NCI-H1105 (cell line): ENCODE data around the gene KRT34.
"Not testable (repeated sequence)": the region's sequence is repeated elsewhere in the genome, so short reads cannot be mapped to it uniquely, and the experiment has no call there.

Experiments used
- DNase-seq: peaks from one replicate; lab custom pipeline; 2025; lab: John Stamatoyannopoulos, UW

The KRT34 gene

DNA sequence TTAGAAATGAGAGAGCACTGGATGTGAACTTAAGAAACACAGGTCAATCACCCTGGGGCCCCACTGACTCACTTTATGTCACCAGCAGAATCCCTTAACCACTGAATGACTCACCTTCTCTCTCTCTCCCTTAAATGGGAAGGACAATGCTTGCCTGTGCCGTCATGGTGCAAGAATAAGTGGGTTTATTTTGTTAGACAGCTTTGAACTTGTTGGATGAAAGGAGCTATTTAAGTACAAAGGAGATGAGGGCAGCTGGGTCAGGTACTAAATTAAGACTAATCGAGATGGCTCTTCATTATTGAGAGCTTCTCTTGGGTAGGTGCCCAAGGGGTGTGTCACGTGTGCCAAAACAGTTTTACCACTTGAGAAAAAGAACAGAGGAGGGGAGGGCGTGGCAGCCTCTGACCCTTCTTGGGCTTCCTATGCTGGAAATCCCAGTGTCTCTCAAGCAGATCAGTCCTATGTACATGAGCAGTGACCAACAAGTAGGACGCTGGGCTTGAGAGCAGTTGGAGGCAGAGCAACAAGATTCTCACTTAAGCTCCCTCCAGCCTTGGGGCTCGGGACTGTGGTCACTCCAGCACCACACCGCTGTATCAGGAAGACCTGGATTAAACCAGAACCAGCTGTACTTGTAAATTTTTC is 22.0 kb upstream of the KRT34 start:
- peak; percentile 65 for DNase-seq

DNA sequence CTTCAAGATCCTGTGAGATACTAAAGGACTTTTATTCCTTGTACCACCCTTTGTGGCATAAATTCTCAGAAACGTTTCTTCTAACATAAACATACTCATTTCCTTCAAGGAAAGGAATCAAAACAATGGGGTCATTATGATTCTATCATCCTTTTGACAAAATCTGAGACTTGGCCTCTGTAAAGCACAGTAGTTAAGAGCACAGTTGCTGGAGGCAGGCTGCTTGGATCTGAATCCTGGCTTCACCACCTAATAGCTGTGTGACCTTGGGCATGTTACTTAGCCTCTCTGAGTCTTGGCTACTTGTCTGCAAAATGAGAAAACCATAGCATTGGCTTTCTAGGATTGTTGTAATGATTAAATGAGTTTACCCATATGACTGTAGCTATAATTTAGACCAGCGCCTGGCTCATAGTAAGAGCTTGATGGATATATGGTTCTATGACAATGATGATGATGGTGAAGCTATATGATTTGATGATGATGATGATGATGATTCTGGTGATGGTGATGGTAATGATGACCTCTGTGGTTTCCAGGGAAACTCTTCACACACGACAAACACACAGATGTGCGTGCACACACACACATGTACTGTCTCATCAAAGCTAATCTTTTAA is 21.4 kb upstream of the KRT34 start:
- no peak for DNase-seq

DNA sequence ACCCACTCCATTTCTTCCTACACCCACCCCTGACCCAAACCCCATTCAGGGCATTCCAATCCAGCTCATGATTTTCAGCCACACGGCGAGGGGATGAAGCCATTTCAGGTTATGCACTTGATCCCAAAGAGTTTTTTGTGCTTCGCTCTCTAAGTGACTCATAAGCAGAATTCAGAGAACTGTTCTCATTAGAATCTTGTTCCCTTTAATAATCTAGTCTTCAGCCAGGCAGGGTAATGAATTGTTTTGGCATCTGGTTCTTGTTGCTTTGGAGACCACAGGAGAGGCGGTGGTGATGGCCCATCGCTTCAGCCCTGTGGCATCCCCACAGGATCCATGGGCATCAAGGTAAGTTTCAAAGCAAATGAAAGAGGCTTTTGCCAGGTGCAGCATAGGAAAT is 20.1 kb upstream of the KRT34 start:
- no peak for DNase-seq

DNA sequence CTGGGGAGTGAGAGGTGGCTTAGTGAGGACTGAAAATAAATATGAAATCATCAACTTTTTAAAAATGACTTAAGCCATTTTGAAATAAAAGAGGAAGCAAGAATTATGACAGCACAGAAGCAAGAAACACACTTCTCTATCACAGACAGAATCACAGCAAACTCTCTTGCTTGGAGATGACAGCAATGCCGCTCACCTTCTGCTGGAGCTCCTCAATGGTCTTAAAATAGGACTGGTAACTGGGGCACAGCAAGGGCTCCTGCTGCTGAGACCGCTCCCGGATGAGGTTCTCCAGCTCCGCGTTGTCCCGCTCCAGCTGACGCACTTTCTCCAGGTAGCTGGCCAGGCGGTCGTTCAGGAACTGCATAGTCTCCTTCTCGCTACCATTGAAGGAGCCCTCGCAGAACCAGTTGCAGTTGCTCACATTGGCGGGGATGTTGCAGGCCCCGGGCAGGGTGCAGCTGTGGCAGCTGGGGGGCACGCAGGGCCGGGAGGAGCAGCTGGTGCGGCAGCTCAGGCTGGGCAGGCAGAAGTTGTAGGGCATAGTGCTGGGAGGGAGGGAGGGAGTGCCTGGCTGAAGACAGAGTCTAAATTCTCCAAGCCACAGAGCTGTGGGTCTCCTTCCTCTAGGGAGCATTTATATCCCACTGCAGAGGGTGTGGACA is 15.0 kb upstream of the KRT34 start, which contains the start of gene KRT31:
Gene KRT31, minus strand, starts transcription at position 613 of the 665 bp plus-strand sequence. Its CDS starts 69 bp downstream, at position 544.
- DNase-seq, result no peak

- no peak for DNase-seq
Observed at GRCh38 chr17:41396340-41396739, 14.2 kb upstream of the KRT34 start.

- no peak for DNase-seq
Observed at GRCh38 chr17:41395611-41396010, 13.5 kb upstream of the KRT34 start.

DNA sequence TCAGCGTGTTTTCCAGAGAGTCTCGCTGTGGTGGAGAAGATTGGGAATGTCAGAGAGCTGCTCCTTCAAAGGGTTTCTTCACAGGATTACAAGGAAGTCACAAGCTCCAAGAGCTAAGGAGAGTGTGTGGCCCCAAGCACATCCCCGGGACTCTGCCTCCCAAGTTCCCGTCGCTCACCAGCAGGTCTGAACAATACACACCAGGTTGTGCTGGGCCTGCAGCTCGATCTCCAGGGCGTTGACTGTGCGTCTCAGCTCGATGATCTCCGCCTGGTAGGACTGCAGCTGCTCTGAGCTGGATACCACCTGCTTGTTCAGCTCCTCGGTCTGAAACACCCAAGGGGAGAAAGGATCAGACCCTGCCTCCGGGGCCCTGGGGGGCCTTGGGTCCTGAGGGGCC is 12.9 kb upstream of the KRT34 start:
- DNase-seq, result not testable (repeated sequence)

DNA sequence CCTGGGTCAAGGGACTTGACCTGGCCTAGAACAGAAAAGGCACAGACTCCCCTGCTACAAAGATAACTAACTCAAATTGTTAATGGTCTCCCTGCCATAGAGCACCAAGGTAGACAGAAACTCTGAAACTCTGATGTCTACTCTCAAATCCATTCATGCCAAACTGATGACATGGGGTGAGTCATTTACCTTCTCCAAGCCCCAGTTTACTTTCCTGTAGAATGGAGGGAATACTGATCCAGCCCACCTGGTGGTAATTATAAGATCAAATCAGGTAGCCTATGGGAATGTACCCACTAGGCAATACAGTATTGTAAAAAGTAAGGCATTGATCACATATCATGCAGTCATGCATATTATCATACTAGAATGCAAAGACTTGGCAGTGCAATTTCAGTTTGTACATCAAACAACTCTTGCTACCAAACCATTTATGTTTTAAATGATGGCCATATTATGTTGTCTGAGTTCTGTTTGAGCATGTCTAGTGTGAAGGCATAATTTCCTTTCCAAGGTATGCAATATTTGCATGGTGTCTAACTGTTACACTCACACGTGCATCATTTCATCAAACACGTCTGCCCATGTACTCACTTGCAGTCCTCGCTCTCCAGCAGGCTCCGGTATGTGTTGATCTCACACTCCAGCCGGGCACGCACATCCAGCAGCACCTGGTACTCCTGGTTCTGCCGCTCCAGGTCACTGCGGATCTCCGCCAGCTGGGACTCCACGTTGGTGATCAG is 12.3 kb upstream of the KRT34 start:
- DNase-seq, result no peak

GRCh38 chr17:41393826-41394225 is 11.7 kb upstream of the KRT34 start:
- DNase-seq, result no peak

- no peak for DNase-seq
Observed at GRCh38 chr17:41393294-41393693, 11.2 kb upstream of the KRT34 start.

- no peak for DNase-seq
Observed at GRCh38 chr17:41392278-41392677, 10.2 kb upstream of the KRT34 start.

DNA sequence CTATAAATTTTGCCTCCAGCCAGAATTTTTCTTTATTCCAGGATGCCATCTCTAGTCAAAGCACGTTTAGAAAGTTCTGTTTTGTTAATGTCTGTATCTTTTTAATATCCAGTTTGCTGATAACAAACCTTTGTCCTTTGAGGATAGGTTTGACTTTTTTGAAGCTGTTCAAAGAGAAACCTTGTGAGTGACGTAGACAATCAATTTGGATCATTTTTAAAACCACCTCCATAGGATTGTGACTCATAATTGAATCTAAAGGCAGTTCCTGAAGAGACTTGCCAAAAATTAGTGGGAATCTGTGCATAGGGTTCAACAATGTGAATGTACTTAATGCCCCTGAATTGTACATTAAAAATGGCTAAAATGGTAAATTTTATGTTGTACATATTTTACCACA is 9.4 kb upstream of the KRT34 start:
- DNase-seq, result no peak

DNA sequence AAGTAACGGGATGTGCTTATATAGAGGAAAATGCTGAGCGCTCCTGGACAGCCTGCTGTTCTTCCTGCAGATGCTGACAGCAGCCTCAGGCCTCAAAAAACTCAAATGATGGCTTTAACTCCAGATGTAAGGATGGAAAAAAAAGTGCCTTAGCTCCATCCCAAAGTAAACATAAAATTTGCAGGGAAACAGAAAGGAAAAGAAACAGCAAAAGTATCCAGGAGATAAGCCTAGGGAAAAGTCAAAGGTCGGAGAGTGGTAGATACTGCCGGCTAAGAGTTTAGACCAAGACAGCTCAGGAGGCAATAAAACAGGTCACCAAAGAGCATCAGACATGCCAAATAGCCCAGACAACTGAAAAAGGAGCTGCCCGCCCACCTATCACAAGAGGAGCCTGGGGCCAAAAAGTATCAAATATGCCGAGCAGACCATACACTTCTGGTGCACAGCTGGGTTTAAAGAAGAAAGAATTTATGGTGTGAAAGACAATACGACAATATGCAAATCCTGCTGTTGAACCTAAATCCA is 8.4 kb upstream of the KRT34 start:
- no peak for DNase-seq

GRCh38 chr17:41387670-41388069 is 5.6 kb upstream of the KRT34 start:
- DNase-seq, result no peak

DNA sequence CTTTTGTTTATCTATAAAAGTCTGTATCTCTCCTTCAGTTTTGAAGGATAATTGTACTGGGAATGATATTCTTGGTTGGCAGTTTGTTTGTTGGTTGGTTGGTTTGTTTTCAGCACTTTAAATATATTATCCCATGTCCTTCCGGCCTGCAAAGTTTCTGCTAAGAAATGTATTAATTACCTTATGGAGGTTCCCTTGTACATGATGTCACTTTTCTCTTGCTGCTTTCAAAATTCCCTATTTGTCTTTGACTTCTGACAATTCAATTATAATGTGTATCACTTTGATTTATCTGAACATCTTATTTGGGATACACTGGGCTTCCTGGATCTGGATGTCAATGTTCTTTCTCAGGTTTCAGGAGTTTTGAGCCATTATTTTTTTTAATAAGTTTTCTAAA is 4.1 kb upstream of the KRT34 start:
- no peak for DNase-seq

DNA sequence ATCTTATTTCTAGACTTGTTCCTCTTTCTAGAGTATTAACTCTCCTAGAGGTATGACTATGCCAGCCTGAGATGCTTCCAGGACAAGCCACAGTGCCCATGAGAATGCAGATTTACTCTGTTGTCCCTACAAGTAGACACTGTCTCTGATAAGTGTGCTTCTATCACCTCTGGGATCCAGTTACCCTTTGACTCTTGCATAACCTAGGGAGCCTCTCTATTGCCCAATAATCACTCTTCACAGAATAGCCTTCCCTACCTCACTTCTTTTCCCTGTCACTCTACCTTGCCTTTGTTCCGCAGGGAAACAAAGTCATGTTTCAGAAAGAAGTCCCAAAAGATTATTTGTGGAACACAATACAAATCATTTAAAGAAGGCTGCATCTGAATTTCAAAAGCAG is 1.6 kb upstream of the KRT34 start:
- no peak for DNase-seq

DNA sequence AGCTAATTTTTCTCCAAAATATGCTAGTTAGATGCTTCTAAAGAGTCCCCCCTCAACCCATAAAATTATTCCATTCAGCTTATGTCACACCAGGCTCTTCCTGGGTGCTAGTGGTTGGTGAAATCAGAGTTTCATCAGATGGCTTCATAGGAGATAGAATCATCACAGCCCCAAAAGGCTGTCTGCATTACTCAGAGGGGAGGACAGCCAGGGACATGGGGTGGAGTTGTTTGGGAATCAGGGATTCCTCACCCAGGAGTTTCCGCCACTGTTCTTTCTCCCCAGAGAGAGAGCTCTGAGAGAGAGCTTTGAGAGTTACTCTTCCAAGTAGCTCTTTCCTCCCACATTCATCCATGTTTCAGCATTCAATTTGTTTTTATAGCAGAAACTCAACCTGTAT is 288 bp upstream of the KRT34 start:
- no peak for DNase-seq

GRCh38 chr17:41380091-41380490 is 2.0 kb downstream of the KRT34 start:
- not testable (repeated sequence) for DNase-seq

DNA sequence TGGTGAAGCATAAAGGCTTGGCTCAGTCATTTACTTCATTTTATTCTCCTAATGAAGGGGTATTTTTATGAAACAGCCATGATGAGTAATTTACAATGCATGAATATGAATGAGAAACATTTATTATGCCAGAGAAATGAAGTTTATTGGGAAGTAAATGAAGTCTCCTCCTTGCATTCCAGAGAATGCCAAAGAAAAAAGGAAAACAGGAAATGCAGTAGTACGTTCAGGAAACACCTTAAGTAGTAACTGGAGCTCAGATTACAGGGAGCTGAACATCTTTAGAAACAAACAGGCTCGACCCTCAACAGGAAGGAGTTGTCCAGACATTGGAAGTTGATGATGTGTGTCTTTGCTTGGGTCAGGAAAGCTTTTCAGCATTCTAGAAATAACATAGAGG is 4.6 kb downstream of the KRT34 start:
- DNase-seq, result no peak

DNA sequence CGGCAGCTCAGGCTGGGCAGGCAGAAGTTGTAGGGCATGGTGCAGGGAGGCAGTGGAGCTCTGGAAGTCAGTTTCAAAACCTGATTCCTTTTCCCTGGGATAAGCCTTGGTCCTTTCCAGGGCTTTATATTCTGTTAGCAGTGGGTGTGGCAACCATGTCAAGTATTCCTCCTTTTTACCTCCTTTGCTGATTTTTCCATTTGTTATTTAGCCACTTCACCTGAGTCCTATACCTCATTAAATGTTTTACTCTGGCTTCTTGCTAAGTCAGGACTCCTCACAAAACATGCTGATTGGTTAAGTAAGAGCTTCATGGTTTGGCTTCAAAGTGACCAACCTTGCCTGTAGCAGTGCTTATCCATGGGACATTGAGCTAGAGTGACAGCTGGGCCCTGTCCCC is 12.4 kb downstream of the KRT34 start, which contains the start of gene KRT33B:
Gene KRT33B, minus strand, starts transcription at position 101 of the 400 bp plus-strand sequence. Its CDS starts 63 bp downstream, at position 38.
- no peak for DNase-seq

GRCh38 chr17:41369023-41369422 is 13.1 kb downstream of the KRT34 start:
- DNase-seq, result no peak

- DNase-seq, result no peak
Observed at GRCh38 chr17:41367426-41368075, 14.6 kb downstream of the KRT34 start.
